ENCODE measurements around the gene GPR137.
"Not testable (repeated sequence)": the region's sequence is repeated elsewhere in the genome, so short reads cannot be mapped to it uniquely, and the experiment has no call there.

GPR137 gene, protein sequence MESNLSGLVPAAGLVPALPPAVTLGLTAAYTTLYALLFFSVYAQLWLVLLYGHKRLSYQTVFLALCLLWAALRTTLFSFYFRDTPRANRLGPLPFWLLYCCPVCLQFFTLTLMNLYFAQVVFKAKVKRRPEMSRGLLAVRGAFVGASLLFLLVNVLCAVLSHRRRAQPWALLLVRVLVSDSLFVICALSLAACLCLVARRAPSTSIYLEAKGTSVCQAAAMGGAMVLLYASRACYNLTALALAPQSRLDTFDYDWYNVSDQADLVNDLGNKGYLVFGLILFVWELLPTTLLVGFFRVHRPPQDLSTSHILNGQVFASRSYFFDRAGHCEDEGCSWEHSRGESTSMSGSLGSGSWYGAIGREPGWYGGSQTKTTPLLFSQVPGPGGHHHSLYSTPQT

DNA sequence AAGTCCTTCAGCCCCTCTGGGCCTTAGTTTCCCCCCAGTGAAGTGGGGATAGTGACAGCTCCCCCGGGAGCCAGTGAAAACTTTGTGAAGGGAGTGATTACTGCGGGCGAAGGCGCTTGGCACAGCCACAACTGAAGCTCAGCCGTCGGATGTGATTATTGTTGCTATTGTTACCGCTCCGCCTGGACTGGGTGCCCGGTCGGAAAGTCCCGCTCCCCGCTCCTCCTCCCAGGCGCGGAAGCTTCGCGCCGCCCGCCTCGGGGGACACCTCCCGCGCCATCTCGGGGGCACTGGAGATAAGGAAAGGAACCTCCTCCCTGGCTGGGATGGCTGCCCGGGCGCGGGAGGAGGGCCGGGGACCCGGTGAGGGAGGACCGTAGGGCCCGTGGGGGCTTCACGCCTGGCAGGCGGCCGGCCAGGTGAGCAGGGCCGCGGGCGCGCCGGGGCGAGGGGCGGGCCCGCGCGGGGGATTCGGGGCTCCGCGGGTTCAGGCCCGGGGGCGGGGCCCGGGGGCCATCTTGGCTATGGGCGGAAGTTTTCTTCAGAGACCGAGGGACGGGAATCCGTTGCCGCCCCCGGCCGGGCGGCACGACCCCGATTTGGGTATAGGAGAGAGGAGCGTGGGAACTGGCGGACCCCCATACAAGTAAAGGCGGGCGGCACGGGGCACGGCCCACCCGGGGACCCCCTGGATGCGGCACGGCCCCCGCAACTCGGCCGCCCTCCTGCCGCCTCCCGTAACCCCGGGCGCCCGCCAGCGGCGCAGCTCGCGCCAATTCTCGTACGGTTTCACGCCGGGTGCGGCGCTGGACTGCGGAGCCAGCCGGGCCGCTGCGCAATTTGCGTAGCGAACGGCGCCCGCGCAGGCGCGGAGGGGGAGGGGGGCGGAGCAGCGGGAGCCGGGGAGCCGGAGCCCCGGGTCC, at the start of gene GPR137:
TSS of gene GPR137 (plus strand) at position 887 of the 923 bp plus-strand sequence. CDS start 677 bp downstream, outside the sequence.
- DNase-seq (ENCODE audit: low read depth) = peak; percentile 46

DNA sequence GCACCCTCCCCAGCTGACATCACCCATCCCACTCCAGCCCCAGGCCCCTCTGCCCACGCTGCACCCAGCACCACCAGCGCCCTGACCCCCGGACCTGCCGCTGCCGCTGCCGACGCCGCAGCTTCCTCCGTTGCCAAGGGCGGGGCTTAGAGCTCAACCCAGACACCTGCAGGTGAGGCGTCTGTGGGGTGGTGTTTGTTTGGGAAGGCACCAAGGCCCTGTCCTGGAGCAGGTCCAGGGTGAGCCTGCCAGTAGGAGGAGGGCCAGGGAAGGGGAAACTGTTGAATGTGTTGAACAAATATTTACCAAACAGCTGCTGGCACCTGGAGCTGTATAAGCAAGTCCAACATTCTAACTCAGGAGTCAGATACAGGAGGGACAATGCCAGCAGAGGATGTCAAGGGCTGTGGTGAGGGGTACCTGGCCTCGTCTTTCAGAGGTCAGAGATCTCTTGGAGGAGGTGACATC, 48.1 kb upstream of the GPR137 start:
- no peak for DNase-seq (ENCODE audit: low read depth)

DNA sequence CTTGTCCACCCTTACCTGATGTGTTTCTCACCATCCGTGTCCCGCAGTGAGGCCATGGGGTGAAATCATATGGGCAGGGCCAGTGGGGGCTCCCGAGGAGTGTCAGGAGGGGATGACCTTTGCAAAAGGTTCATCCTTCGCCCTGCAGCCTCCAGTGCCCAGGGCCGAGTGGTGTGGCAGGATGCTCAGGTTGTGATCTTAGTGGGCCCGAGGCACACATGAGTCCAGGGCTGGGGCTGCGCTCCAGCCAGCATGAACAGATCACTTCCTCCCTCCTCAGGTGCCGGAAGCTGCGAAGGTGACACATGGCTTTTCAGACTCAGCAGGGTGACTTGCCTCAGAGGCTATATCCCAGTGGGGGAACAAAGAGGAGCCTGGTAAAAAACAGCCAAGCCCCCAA, 47.6 kb upstream of the GPR137 start:
- DNase-seq (ENCODE audit: low read depth) = no peak

DNA sequence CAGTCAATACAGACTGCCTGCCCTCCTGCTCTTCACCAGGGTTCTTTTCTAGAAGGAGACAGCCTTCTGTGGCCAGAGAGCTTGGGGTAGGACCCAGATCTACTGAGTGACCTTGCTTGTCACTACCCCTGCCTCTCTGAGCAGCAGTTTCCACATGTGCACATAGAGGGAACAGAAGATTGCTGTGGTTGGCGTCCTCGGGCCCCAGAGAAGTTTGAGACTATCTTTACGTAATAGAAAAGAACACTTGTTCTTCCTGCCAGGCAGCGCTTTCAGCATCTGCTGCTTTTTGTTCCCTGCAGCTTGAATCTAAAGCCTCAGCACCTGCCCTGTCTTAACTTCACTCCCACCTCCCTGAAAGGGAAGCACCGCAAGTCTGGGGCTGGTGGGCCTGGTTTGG, 46.6 kb upstream of the GPR137 start:
- no peak for DNase-seq (ENCODE audit: low read depth)

DNA sequence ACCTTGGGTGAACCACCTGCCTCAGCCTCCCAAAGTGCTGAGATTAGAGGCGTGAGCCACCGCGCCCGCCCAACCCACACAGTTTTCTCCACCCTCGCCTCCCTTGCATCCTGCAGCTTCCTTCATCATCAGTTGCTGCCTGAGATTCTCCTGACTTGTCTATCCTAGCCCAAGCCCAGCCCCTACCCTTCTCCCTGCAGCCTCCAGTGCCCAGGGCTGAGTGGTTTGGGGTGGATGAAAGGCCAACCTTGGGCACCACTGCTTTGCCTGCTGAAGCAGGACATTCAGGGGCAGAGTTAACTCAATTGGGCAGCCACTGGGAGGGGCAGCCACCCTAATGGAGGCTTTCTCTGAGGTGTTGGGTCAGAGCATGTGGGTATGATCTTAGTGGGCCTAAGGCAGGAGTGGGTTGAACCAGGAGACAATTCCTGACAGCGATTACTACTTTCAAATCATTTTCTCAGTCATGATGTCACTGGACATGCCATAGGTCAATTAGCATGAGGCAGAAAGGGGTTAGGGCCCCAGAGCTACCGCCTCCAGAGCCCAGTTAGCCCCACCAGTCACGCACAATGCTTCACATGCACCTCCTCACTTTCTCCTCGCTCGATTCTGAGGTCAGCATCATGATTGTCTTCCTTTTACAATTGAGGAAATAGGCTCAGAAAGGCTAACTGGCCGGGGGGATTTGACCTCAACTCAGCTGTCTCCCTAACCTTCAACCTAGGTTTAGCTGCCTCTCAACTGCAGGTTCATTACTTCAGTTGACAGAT, 45.8 kb upstream of the GPR137 start:
- no peak for DNase-seq (ENCODE audit: low read depth)

DNA sequence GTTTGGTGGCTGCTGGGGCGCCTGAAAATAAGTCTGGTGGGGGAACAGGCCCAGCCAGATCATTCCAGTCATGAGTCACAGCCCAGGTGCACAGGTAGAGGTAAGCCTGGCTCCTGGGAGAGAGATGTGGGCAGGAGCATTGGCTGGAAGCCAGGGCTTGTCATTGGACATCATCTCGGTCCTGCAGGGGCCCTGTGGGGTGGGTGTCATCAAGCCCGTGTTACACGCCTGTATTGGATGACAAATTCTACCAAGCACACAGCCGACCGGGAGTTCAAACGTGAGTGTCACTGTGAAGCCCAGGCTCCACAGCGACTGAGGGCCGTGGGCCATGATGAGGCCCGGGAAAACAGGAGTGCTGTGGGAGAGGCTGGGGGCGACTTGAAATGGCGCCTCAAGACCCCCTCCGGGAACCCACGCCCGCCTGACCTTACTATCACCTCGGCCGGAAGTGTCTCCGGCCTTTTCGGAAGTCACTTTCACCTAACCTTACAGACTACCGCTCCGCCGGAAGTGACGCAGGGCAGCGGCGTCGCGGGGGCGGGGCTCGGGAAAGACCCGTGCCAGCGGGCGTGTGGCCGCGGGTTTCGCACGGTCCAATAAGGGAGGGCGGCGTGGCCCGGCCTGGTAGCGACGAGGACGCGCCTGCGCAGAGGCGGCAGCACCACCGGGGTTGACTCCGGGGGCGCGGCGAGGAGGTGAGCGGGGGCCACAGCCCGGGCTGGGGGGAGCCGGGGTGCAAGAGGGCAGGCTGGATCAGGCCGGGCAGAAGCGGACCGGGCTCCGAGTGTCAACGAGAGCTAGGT, 45.0 kb upstream of the GPR137 start, which contains the start of gene FKBP2:
TSS of gene FKBP2 (plus strand) at position 661 of the 806 bp plus-strand sequence. CDS start 1,293 bp downstream, outside the sequence.
- DNase-seq (ENCODE audit: low read depth) = peak; percentile 91

DNA sequence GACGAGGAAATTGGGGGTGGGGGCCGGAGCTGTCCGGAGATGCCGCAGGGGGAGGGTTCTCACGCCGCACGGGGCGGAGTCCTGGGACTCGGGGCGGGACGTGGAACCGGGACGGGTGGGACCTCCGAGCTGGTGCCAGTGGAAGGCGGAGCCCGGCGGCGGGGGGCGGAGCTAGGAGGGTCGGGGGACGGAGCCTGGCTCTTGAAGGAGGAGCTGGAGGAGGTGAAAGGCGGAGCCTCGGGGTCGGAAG, 44.5 kb upstream of the GPR137 start:
- peak; percentile 97 for DNase-seq (ENCODE audit: low read depth)

DNA sequence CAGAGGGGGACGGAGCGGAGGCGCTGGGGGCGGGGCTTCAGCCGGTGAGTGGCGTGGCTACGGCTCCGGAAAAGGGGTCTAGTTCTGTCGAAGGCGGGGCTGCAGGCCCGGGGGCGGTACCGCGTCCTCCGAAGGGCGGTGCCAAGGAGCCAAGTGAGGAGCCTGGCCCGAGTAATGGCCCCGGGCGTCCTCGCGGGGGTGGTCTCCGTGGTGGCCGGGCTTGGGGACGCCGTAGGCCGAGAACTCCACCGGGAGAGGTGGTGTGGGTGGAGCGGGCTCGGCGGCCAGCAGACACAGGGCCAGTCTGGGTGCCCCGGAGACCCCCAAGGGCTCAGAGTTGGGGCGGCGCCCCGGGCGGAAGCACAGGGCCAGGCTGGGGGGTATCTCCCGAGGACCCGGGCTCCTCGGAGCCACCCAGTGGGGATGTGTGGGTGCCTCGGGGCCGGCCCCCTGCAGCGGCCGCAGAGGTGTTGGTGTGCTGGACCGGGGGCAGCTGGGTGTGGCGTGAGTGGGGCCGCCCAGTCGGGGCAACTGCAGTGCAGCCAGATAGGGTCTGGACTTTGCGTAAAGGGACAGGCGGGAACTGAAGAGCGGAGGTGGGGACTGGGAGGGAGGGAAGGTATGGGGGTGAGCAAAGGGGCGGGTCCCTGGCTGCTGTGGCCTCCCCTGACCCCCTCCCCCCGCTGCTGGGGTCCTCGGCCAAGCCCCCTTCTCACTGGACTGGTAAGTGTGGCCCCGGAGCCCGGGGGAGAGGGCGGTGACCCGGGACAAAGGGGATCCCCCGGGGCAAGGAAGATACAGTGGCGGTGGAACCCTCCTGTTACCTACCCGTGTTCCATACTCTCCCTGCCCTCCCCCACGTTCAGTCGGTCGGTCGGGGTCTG, 43.9 kb upstream of the GPR137 start:
- no peak for DNase-seq (ENCODE audit: low read depth)

DNA sequence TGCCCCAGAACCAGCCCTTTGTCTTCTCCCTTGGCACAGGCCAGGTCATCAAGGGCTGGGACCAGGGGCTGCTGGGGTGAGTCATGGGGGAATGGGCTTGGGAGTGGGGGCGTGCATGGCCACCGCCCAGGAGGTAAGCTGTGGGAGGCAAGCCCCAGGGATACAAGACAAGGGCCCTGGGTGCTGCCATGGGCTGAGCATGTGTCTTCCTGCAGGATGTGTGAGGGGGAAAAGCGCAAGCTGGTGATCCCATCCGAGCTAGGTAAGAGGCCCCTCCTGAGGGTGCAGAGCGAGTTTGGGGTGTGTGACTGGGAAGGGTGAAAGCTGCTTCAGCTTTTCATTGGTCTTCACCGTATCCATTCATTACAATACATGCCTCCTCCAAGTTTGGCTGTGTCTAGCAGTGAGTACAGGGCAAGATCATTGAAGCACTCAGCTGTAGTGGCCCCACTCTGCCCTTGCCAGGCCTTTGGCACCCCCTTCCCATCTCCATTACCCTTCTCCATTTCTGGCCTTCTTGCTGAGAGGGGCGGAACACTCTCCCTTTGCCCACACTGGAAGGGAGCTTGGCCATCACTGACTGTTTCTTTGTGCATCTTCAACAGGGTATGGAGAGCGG, 42.3 kb upstream of the GPR137 start:
- DNase-seq (ENCODE audit: low read depth) = no peak

DNA sequence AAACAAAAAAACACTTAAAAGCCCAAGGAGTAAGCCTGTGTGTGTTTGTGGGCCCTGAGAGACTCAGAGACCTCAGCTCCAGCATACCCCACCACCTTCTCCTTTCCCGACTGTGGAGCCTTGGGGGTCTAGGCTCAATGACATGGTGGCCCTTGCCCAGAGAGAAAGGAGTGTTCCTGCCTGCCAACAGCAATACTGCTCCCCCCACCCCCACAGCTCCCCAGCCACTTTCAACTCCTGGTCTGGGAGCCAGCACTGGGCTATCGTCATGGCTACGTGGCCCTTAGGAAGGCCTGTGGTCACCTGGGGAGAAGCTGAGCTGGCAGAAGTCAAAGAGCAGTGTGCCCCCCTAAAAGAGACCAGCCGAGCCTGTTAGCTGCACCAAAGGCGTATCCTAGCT, 41.5 kb upstream of the GPR137 start:
- no peak for DNase-seq (ENCODE audit: low read depth)

DNA sequence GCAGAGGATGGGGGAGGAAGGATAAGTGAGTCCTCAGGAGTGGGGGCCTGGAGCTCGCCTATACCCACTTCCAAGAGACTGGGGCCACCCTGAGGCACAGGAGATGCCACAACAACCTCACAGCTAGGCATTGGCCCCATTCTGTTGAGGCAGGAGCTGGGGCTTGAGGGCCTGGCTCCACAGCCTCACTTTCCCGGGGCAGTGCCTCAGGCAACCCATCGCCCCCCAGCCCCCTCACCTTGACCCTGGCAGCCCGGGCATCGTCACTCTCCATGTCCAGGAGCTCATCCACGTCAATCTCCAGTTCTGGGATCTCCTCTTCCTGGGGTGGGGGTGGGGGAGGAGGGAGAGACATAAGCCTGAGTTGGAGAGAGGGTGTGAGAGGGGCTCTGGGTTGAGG, 40.7 kb upstream of the GPR137 start:
- no peak for DNase-seq (ENCODE audit: low read depth)

DNA sequence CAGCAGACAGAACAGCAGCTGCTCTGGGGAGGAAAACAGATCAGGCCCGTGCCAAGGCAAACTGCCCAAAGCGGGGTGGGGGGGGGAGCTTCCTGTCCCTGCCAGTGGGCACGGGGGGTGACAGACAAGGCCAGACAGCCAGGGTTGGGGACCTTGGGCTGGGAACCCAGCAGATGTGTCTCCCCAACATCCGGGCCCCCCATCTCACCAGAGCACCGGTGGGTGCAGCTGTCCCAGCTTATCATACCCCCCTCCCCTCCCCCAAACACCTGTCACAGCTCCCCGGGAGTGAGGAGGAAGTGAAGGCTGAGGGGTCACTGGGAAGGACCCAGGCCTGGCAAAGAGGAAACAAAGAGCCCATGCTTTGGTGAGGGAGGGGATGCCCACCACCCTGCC, 40.2 kb upstream of the GPR137 start:
- no peak for DNase-seq (ENCODE audit: low read depth)

DNA sequence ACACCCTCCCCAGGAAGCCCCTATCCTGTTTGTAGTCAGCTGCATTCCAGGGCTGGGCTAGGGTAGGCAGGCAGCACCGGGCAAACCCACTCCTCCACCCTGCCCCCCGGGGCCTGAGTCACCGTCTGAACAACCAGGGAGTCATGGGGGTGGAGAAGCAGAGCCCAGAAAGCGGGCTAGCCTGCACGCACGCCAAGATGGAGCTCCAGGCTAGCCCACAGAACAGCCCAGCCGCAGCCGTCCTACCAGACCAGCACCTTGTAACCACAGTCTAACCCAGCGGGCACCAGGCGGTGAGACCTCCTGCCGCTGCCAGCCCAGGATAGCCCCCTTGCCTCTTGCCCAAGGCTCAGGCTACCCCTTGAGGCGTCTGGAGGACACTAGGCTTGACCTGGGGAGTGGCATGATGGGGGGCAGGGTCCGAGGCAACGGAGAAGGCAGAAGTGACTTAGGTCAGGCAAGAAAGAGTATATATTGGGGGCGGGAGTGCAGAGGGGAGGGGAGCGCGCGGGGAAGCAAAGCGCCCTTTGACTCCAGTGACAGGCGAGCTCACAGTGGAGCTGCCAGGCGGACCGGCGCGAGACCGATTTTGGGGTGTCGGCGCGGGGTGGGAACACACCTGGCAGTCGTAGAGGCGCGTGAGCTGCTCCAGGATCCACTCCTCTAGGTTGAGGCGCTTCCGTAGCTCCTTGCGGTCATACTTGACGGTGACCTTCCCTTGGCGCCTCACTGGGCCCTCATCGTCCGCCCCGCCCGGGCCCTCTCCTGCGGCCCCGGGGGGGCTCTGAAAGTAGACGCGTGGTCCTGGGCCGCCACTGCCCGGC, 39.6 kb upstream of the GPR137 start:
- DNase-seq (ENCODE audit: low read depth) = peak; percentile 92

DNA sequence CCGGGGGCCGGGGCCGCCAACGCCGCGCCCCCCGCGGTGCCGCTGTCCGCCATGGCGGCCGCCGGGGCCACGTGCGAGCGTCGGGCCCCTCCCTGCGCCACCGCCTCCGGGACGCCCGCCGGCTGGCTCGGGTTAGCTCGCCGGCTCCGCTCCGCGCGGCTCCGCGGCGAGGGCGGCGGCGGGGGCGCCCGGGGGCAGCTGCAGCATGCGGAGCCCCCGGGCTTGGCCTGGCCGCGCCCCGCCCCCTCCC, 39.1 kb upstream of the GPR137 start:
- DNase-seq (ENCODE audit: low read depth) = not testable (repeated sequence)

DNA sequence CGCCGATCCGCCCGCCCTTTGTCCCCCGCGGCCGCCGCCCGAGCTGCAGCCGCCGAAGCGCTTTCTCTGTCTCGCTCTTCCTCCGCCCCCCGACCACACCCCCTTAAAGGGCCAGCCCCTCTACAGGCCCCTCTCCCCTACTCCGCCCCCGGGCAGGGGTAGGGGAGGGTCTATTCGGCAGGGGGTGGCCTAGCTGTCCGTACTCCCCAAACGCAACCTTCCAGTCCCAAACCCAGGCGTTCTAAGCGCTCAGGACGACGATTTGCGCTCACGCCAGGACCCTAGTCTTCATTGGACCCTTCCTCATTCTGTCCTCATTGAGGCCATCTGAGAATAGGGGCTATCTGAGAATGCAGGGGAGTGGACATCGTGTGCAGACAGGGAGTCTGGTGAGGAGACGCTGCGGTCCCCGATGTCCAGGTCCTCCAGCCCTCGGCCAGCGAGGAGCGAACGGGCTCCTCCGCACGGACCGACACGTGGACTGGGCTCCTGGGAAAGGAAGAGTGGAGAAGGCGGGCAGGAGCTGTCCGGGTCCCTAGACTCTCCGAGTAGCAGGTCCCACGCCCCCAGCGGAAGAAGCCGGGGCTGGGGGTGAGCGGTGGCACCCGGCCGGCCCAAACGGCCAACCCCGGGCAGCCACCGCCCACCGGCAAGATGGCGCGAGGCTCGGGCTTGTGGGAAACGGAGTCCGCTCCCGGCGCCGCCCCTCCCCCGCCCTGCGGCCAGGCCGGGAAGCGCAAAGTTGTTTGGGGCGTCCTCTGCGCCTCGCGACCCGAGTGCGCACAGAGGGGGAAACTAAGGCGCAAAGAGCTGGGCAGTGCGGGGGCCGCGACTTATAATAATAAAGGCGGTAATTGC, 38.5 kb upstream of the GPR137 start, which contains the start of gene PPP1R14B:
TSS of gene PPP1R14B (minus strand) at position 73 of the 858 bp plus-strand sequence. CDS start 270 bp downstream, outside the sequence.
- DNase-seq (ENCODE audit: low read depth) = peak; percentile 73

DNA sequence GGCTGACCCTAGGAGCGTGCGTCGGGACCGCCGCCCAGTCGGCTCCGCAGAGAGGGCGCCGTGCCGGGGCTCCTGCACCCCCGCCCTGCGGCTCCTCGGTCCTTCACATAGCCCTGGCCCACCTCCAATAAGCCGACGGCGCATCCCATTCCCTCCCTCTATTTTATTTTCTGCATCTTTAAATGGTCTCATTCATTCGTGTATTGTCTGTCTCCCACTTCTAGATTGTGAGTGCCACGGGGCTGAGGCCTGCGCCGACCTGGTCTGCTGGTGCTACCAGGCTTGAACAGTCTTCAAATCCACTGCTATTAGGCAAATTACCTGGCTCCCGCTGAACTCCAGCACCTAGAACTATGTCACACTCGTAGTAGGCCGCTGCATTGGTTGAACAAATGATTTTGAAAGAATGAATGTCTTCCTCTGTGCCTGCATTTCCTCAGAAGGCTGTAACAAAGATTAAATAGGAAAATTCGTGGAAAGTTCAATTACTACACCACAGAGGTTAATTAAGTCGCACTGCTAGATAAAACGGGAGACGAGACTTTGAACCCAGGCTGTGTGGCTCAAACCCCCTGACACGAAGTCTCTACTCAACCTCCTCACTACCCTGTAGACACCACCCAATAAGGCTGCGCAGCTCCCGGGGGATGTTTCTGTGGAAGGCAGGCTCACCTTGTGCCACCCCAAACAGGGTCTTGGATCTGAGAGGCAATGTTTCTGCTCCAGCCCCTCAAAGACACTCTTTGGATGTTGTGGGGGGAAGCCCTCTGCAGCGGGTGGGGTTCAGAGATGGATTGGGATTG, 37.7 kb upstream of the GPR137 start:
- DNase-seq (ENCODE audit: low read depth) = no peak

DNA sequence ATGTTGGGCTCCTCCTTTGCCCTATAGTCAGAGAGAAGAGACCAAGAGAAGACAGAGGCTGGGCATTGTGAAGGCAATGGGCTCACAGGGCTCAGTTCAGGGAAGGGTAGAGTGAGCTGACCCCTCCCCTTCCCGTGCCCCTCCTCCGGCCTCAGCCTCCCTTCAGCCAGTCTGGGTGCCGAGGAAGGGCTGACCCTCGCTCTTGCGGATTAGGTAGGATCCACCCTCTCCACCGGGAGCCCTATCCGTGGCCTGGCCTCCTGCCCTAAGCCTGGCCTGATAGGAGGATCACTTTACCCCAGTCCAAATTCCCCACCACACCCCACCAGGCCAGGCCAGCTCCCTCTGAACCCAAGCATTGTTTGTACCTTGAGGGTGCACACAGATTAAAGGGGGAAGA, 37.1 kb upstream of the GPR137 start:
- no peak for DNase-seq (ENCODE audit: low read depth)

Measured in stromal cell of bone marrow (primary cell).